HEK293 (cell line): ENCODE measurements around the gene SLC6A13.

Experiments used
- CTCF ChIA-PET: fragments of 350-600 bp; formaldehyde crosslinking; extraction: SDS; loops from one replicate; lab custom pipeline; 2021; ENCODE audit warnings: antibody characterized with exemption; lab: Yijun Ruan, JAX
- POLR2A ChIA-PET: fragments of 300-600 bp; formaldehyde crosslinking; extraction: SDS; loops from one replicate; lab custom pipeline; 2020; ENCODE audit warnings: antibody characterized with exemption, inconsistent platforms; lab: Yijun Ruan, JAX
- H3K27ac ChIP-seq: fragments of 200-500 bp; sonication (Bioruptor generic); 2 replicates; pipeline ENCODE4 v1.5.1; 2014; ENCODE audit warnings: low read depth, low read length, control low read depth, inconsistent platforms; ENCODE audit errors: extremely low read depth
- H3K36me3 ChIP-seq, 2 experiments: fragments of 200-500 bp in 1 of 2; sonication (Bioruptor generic) in 1 of 2; 1 replicate in 1 of 2; 2 replicates in 1 of 2; pipeline ENCODE4 v1.5.1; 2014 to 2017; ENCODE audit warnings: inconsistent platforms in 2 of 2, low read length in 2 of 2; ENCODE audit not compliant: control insufficient read depth in 2 of 2, insufficient read depth in 1 of 2
- H3K4me1 ChIP-seq: fragments of 200-500 bp; sonication (Bioruptor generic); 2 replicates; pipeline ENCODE4 v1.5.1; 2014; ENCODE audit warnings: mild to moderate bottlenecking, low read length, inconsistent platforms; ENCODE audit not compliant: control insufficient read depth, insufficient read depth
- H3K4me3 ChIP-seq: 2 replicates; pipeline ENCODE4 v1.5.1; 2011; ENCODE audit warnings: low read depth, mild to moderate bottlenecking, control low read depth, low read length, moderate library complexity
- H3K9me3 ChIP-seq: fragments of 200-500 bp; sonication (Bioruptor generic); 2 replicates; pipeline ENCODE4 v1.5.1; 2014; ENCODE audit warnings: low read depth, low read length, inconsistent platforms; ENCODE audit not compliant: control insufficient read depth, insufficient read depth
- EGR2 ChIP-seq: fragments of 450-650 bp; formaldehyde crosslinking; IDR thresholded peaks from 2 replicates; pipeline ENCODE4 v1.5.1; 2016; ENCODE audit warnings: low read depth, missing biosample characterization, missing genetic modification characterization
- IKZF3 ChIP-seq: fragments of 450-650 bp; IDR thresholded peaks from 2 replicates; pipeline ENCODE4 v1.5.0; 2018; ENCODE audit warnings: missing biosample characterization, mild to moderate bottlenecking, missing genetic modification characterization, moderate library complexity
- MEIS1 ChIP-seq: sonication (generic); formaldehyde crosslinking; IDR thresholded peaks from 2 replicates; pipeline ENCODE4 v1.8.1; 2022; ENCODE audit warnings: missing genetic modification reagents, mild to moderate bottlenecking, borderline replicate concordance
- ZBTB44 ChIP-seq: fragments of 450-650 bp; IDR thresholded peaks from 2 replicates; pipeline ENCODE4 v1.5.1; 2018; ENCODE audit warnings: missing biosample characterization, mild to moderate bottlenecking, missing genetic modification characterization
- ZFHX2 ChIP-seq: fragments of 450-650 bp; formaldehyde crosslinking; conservative IDR thresholded peaks from 2 replicates; pipeline ENCODE4 v1.5.1; 2016; ENCODE audit warnings: missing biosample characterization, missing genetic modification characterization
- ZFP3 ChIP-seq: fragments of 450-650 bp; formaldehyde crosslinking; IDR thresholded peaks from 2 replicates; pipeline ENCODE4 v1.5.1; 2016; ENCODE audit warnings: low read depth, missing biosample characterization, missing genetic modification characterization
- ZNF10 ChIP-seq: fragments of 450-650 bp; formaldehyde crosslinking; IDR thresholded peaks from 2 replicates; pipeline ENCODE4 v1.5.1; 2017; ENCODE audit warnings: missing biosample characterization, missing genetic modification characterization
- ZNF148 ChIP-seq: fragments of 450-650 bp; formaldehyde crosslinking; IDR thresholded peaks from 2 replicates; pipeline ENCODE4 v1.5.0; 2017; ENCODE audit warnings: missing biosample characterization, missing genetic modification characterization, borderline replicate concordance
- ZNF16 ChIP-seq: fragments of 450-650 bp; formaldehyde crosslinking; IDR thresholded peaks from 2 replicates; pipeline ENCODE4 v1.5.1; 2016; ENCODE audit warnings: low read depth, missing biosample characterization, missing genetic modification characterization
- ZNF221 ChIP-seq: fragments of 450-650 bp; formaldehyde crosslinking; IDR thresholded peaks from 2 replicates; pipeline ENCODE4 v1.5.1; 2017; ENCODE audit warnings: missing biosample characterization, missing genetic modification characterization, borderline replicate concordance
- ZNF280C ChIP-seq: fragments of 450-650 bp; formaldehyde crosslinking; IDR thresholded peaks from 2 replicates; pipeline ENCODE4 v1.5.1; 2016; ENCODE audit warnings: missing biosample characterization, missing genetic modification characterization
- ZNF280D ChIP-seq: fragments of 450-650 bp; formaldehyde crosslinking; IDR thresholded peaks from 2 replicates; pipeline ENCODE4 v1.5.1; 2016; ENCODE audit warnings: missing biosample characterization, missing genetic modification characterization
- ZNF473 ChIP-seq: fragments of 450-650 bp; formaldehyde crosslinking; IDR thresholded peaks from 2 replicates; pipeline ENCODE4 v1.5.1; 2017; ENCODE audit warnings: missing biosample characterization, missing genetic modification characterization
- ZNF48 ChIP-seq: fragments of 450-650 bp; formaldehyde crosslinking; IDR thresholded peaks from 2 replicates; pipeline ENCODE4 v1.5.1; 2016; ENCODE audit warnings: missing biosample characterization, missing genetic modification characterization
- ZNF548 ChIP-seq: fragments of 450-650 bp; formaldehyde crosslinking; IDR thresholded peaks from 2 replicates; pipeline ENCODE4 v1.5.1; 2016; ENCODE audit warnings: missing biosample characterization, missing genetic modification characterization
- ZNF555 ChIP-seq: fragments of 450-650 bp; formaldehyde crosslinking; conservative IDR thresholded peaks from 2 replicates; pipeline ENCODE4 v1.5.1; 2017; ENCODE audit warnings: missing biosample characterization, mild to moderate bottlenecking, missing genetic modification characterization, inconsistent platforms
- ZNF560 ChIP-seq: fragments of 450-650 bp; formaldehyde crosslinking; IDR thresholded peaks from 2 replicates; pipeline ENCODE4 v1.5.1; 2017; ENCODE audit warnings: missing biosample characterization, missing genetic modification characterization, borderline replicate concordance
- ZNF626 ChIP-seq: fragments of 450-650 bp; sonication (Bioruptor Pico); formaldehyde crosslinking; IDR thresholded peaks from 2 replicates; pipeline ENCODE4 v1.5.1; 2018; ENCODE audit warnings: missing biosample characterization, missing genetic modification characterization, inconsistent platforms
- ZNF785 ChIP-seq: fragments of 450-650 bp; formaldehyde crosslinking; IDR thresholded peaks from 2 replicates; pipeline ENCODE4 v1.5.1; 2016; ENCODE audit warnings: missing biosample characterization, missing genetic modification characterization

The SLC6A13 gene

GRCh38 chr12:262817-263216 lies at the start of gene SLC6A13:
SLC6A13 (minus strand) TSS chr12:262836; CDS start chr12:260052, 2,784 bp downstream.
- H3K36me3 ChIP-seq, result no peaks in the 10 kb centered on the region
- no peak within 1 kb of the TSS for H3K27ac ChIP-seq
- no peaks in the 10 kb centered on the region for H3K9me3 ChIP-seq
- TF ChIP-seq ZNF626 (no peak), EGR2 (peak; percentile 89), ZFHX2 (tag by site-specific recombination) (peak; percentile 77)
- no peak within 1 kb of the TSS for H3K4me3 ChIP-seq
- CTCF ChIA-PET, result interaction anchor here (0.6 to 1.0 kb wide), 2 partner anchors 8 to 285 kb away, joined by 3 read pairs; no protein-coding TSS in a partner anchor
- H3K4me1 ChIP-seq, result no peaks in the 10 kb centered on the region
- POLR2A ChIA-PET, result no interaction called here

- H3K4me3 ChIP-seq, result no peak overlapping the region
- H3K36me3 ChIP-seq, result peaks cover 71 to 94% of the 10 kb centered on the region in 2 experiments
- TF ChIP-seq ZNF221 (tag by site-specific recombination), result no peak
- TF ChIP-seq ZFP3 (tag by site-specific recombination), result no peak
- no peak for TF ChIP-seq ZBTB44 (tag by site-specific recombination)
- no peak for TF ChIP-seq ZNF16
- TF ChIP-seq MEIS1 (CRISPR knock-in tag), result no peak
- no peak for TF ChIP-seq ZNF148 (tag by site-specific recombination)
- no peak for TF ChIP-seq ZNF560 (tag by site-specific recombination)
- no peak for TF ChIP-seq ZNF280C (tag by site-specific recombination)
- no peak for TF ChIP-seq ZNF555
- TF ChIP-seq ZNF548 (tag by site-specific recombination), result no peak
- TF ChIP-seq ZNF473 (tag by site-specific recombination), result no peak
- no peak for TF ChIP-seq IKZF3
- TF ChIP-seq ZNF10 (tag by site-specific recombination), result no peak
- no peak for TF ChIP-seq ZNF48 (tag by site-specific recombination)
- no peak for TF ChIP-seq ZNF280D
- no peak for TF ChIP-seq ZNF785 (tag by site-specific recombination)
- ChIA-PET POLR2A (no interaction called here), CTCF (no interaction called here)
- H3K9me3 ChIP-seq, result no peaks in the 10 kb centered on the region
- 0 out of 2 replicates have a peak, but pooled peaks cover 2% of the 10 kb centered on the region for H3K4me1 ChIP-seq
- no peak overlapping the region for H3K27ac ChIP-seq
Measured at GRCh38 chr12:308511-308910, 45.9 kb upstream of the SLC6A13 start.
